MM.1S (cell line): Measurements from ENCODE around the gene YAF2.

Source experiments
- DNase-seq: peaks from one replicate; pipeline ENCODE4 v3.0.0-alpha.2; 2015
- H2AFZ ChIP-seq: fragments of 300-600 bp; sonication (generic); 2 replicates; pipeline ENCODE4 v1.6.0; 2016; ENCODE audit warnings: antibody characterized with exemption, low read length
- H3F3A ChIP-seq: fragments of 300-600 bp; sonication (generic); 2 replicates; pipeline ENCODE4 v1.6.1; 2016; ENCODE audit warnings: mild to moderate bottlenecking, antibody characterized with exemption, low read length, moderate library complexity, mixed read lengths; ENCODE audit not compliant: insufficient read depth
- H3K27ac ChIP-seq: fragments of 300-600 bp; sonication (generic); 2 replicates; pipeline ENCODE4 v1.5.1; 2016; ENCODE audit warnings: mild to moderate bottlenecking, low read length
- H3K27me3 ChIP-seq: fragments of 300-600 bp; sonication (generic); replicated peaks from 2 replicates; pipeline ENCODE4 v1.6.0; 2016; ENCODE audit warnings: low read length; ENCODE audit not compliant: insufficient read depth
- H3K36me3 ChIP-seq: fragments of 300-600 bp; sonication (generic); replicated peaks from 2 replicates; pipeline ENCODE4 v1.6.1; 2016; ENCODE audit warnings: mild to moderate bottlenecking, low read length, mixed read lengths; ENCODE audit not compliant: insufficient read depth
- H3K4me1 ChIP-seq: fragments of 300-600 bp; sonication (generic); 2 replicates; pipeline ENCODE4 v1.6.1; 2016; ENCODE audit warnings: low read length, mixed read lengths
- H3K4me2 ChIP-seq: fragments of 300-600 bp; sonication (generic); 2 replicates; pipeline ENCODE4 v1.6.0; 2016; ENCODE audit warnings: low read depth, low read length
- H3K4me3 ChIP-seq: fragments of 300-600 bp; sonication (generic); 2 replicates; pipeline ENCODE4 v1.5.1; 2016; ENCODE audit warnings: low read length, mixed read lengths
- H3K79me2 ChIP-seq: fragments of 300-600 bp; sonication (generic); 2 replicates; pipeline ENCODE4 v1.6.1; 2016; ENCODE audit warnings: mixed run types, low read length, mixed read lengths
- H3K9ac ChIP-seq: fragments of 300-600 bp; sonication (generic); 2 replicates; pipeline ENCODE4 v1.6.1; 2016; ENCODE audit warnings: low read length, mixed read lengths
- H3K9me2 ChIP-seq: fragments of 300-600 bp; sonication (generic); replicated peaks from 2 replicates; pipeline ENCODE4 v1.6.1; 2016; ENCODE audit warnings: mild to moderate bottlenecking, low read length, mixed read lengths; ENCODE audit not compliant: insufficient read depth
- H3K9me3 ChIP-seq: fragments of 300-600 bp; sonication (generic); replicated peaks from 2 replicates; pipeline ENCODE4 v1.6.1; 2016; ENCODE audit warnings: mild to moderate bottlenecking, low read length, mixed read lengths; ENCODE audit not compliant: insufficient read depth
- H4K20me1 ChIP-seq: fragments of 300-600 bp; sonication (generic); 2 replicates; pipeline ENCODE4 v1.6.1; 2016; ENCODE audit warnings: mild to moderate bottlenecking, low read length, moderate library complexity, mixed read lengths; ENCODE audit not compliant: insufficient read depth
- CTCF ChIP-seq: fragments of 300-600 bp; sonication (generic); IDR thresholded peaks from 2 replicates; pipeline ENCODE4 v1.5.1; 2016; ENCODE audit warnings: antibody characterized with exemption, low read length, mixed read lengths
- EZH2 ChIP-seq: fragments of 300-600 bp; sonication (generic); optimal IDR thresholded peaks from 2 replicates; pipeline ENCODE3; 2017; ENCODE audit warnings: low read depth, mild to moderate bottlenecking, antibody characterized with exemption, low read length, mixed read lengths
- EZH2phosphoT487 ChIP-seq: fragments of 300-600 bp; sonication (generic); IDR thresholded peaks from 2 replicates; pipeline ENCODE4 v1.6.1; 2018; ENCODE audit warnings: antibody characterized with exemption, low read length

YAF2 gene

DNA sequence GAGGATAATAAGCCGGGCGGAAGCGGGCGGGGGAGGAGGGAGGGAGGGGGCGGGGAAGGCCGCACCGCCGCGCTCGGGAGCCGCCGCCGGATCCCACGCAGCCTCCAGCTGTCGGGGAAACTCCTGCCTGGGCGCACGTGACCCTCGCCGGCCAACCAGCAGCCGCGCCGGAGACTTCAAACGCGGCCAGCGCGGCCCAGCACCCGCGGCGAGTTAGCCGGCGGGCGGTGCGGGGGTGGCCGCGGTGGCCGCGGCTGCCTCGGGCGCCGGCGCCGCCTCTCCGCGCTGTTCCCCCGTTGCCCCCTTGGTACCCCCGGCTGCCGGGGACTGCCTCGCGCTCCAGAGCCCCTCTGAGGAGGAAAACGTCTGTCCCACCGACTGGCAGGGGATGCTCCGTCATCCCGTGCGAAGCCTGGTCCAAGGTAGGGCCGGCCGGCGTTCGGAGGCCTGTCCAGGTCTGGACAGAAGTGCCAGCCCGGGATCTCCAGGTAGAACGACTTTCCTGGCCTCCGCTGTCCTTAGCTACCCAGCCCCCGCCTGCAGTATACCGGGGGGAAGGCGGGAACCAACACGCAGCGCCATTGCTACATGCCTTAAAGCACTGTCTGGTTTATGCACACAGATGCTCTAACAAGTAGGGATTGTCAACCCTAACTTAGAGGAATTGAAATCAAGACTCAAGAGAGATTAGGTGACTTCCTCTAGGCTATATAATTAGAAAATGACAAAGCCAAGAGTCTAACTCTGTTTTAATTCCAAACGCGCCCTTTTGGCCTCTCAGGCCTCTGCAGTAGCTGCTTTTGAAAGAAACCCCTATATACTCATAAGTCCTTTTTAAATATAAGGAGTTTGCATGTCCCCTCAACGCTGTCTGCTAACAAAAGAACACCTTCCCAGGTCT, at the start of gene YAF2:
TSS of gene YAF2 (minus strand) at position 9 of the 901 bp plus-strand sequence. CDS start 68 bp downstream, outside the sequence.
- Histone ChIP-seq H3K4me1 (peaks cover 25% of the 10 kb centered on the region), H2AFZ (peak within 1 kb of the TSS; percentile 99), H4K20me1 (no peaks in the 10 kb centered on the region; the same call in 1 of the 2 replicates), H3K9me2 (no peaks in the 10 kb centered on the region), H3K4me3 (peak within 1 kb of the TSS; percentile 99), H3K4me2 (peak within 1 kb of the TSS; percentile 78), H3K27ac (peak within 1 kb of the TSS; percentile 76; the same call in 1 of the 2 replicates), H3F3A (peaks cover 13% of the 10 kb centered on the region), H3K27me3 (no peaks in the 10 kb centered on the region), H3K79me2 (peaks cover 46% of the 10 kb centered on the region), H3K9ac (peak within 1 kb of the TSS; percentile 83), H3K9me3 (no peaks in the 10 kb centered on the region), H3K36me3 (no peaks in the 10 kb centered on the region; the same call in 1 of the 2 replicates)
- TF ChIP-seq EZH2 = no peak
- no peak for TF ChIP-seq EZH2phosphoT487
- no peak for TF ChIP-seq CTCF
- DNase-seq = peak; percentile 90

DNA sequence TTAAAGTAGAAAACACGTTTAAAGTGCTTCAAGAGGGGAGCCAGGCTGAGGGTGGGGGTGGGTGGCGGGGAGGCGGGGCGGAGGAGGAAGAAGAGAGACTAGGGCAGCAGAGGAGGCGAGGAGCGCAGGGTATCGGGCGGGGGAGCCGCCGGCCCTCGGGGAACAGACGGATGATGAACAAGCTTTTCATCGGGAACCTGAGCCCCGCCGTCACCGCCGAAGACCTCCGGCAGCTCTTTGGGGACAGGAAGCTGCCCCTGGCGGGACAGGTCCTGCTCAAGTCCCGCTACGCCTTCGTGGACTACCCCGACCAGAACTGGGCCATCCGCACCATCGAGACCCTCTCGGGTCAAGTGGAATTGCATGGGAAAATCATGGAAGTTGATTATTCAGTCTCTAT, 48.7 kb upstream of the YAF2 start:
- Histone ChIP-seq H3K27ac (no peak overlapping the region), H2AFZ (no peak overlapping the region), H3K79me2 (no peaks in the 10 kb centered on the region), H3K4me3 (no peak overlapping the region), H3F3A (no peaks in the 10 kb centered on the region), H3K9me2 (no peaks in the 10 kb centered on the region), H3K36me3 (no peaks in the 10 kb centered on the region), H3K9me3 (no peaks in the 10 kb centered on the region), H3K4me2 (no peak overlapping the region), H3K4me1 (no peaks in the 10 kb centered on the region), H4K20me1 (no peaks in the 10 kb centered on the region), H3K27me3 (no peaks in the 10 kb centered on the region), H3K9ac (no peak overlapping the region)
- TF ChIP-seq EZH2 = no peak
- no peak for TF ChIP-seq EZH2phosphoT487
- no peak for TF ChIP-seq CTCF
- DNase-seq = no peak

DNA sequence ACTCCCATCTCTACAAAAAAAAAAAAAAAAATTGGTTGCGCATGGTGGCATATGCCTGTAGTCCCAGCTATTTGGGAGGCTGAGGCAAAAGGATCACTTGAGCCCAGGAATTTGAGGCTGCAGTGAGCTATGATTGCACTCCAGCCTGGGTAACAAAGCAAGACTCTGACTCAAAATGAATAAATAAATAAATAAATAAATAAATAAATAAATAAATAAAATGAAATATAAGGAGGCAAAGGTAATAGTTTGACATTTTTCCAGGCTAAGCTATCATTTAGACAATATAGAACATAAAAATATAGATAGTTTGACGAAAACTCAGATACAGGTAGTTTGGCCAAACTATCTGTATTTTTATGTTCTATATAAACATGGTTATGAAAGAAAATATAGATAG, 47.4 kb upstream of the YAF2 start:
- Histone ChIP-seq H3K36me3 (no peaks in the 10 kb centered on the region), H3K27ac (no peak overlapping the region), H3K27me3 (no peaks in the 10 kb centered on the region), H3K4me3 (no peak overlapping the region), H3K9me2 (no peaks in the 10 kb centered on the region), H4K20me1 (no peaks in the 10 kb centered on the region), H3K4me1 (no peaks in the 10 kb centered on the region), H3K9me3 (no peaks in the 10 kb centered on the region), H3K79me2 (no peaks in the 10 kb centered on the region), H2AFZ (no peak overlapping the region), H3F3A (no peaks in the 10 kb centered on the region), H3K4me2 (no peak overlapping the region), H3K9ac (no peak overlapping the region)
- TF ChIP-seq EZH2phosphoT487 = no peak
- TF ChIP-seq EZH2 = no peak
- TF ChIP-seq CTCF = no peak
- no peak for DNase-seq
